Colon (tissue), 2 donors: ENCODE measurements around the gene CATSPER3.
"Not testable (repeated sequence)": the region's sequence is repeated elsewhere in the genome, so short reads cannot be mapped to it uniquely, and the experiment has no call there.

ENCODE experiments used
- FAIRE-seq: peaks from 2 replicates; lab custom pipeline; 2012; peaks lifted over from hg19 to GRCh38; lab: Jason Lieb, UNC
- donor health status: control.
- donor health status: control.

CATSPER3 gene

GRCh38 chr5:134975078-134975715 is 7.5 kb downstream of the CATSPER3 start:
- no peak for FAIRE-seq

GRCh38 chr5:134975843-134976242 is 8.1 kb downstream of the CATSPER3 start:
- FAIRE-seq: no peak

- FAIRE-seq: no peak
These were observed 9.1 kb downstream of the CATSPER3 start for GRCh38 chr5:134976841-134977240.

GRCh38 chr5:134979416-134979815 is 11.7 kb downstream of the CATSPER3 start:
- FAIRE-seq: no peak

- no peak for FAIRE-seq
These were observed 14.5 kb downstream of the CATSPER3 start for GRCh38 chr5:134982230-134982629.

- FAIRE-seq: no peak
These were observed 21.6 kb downstream of the CATSPER3 start for GRCh38 chr5:134989266-134989830.

- FAIRE-seq: not testable (repeated sequence)
These were observed 22.5 kb downstream of the CATSPER3 start for GRCh38 chr5:134990183-134990582.

- FAIRE-seq: no peak
These were observed 24.4 kb downstream of the CATSPER3 start for GRCh38 chr5:134992148-134992547.

GRCh38 chr5:134993161-134993560 is 25.5 kb downstream of the CATSPER3 start:
- no peak for FAIRE-seq

GRCh38 chr5:134994560-134995156 is 27.0 kb downstream of the CATSPER3 start:
- no peak for FAIRE-seq

GRCh38 chr5:134995850-134996402 is 28.2 kb downstream of the CATSPER3 start:
- no peak for FAIRE-seq

GRCh38 chr5:134997015-134997414 is 29.3 kb downstream of the CATSPER3 start:
- no peak for FAIRE-seq

- not testable (repeated sequence) for FAIRE-seq
These were observed 30.4 kb downstream of the CATSPER3 start for GRCh38 chr5:134998068-134998467.

GRCh38 chr5:135004376-135004775 is 36.7 kb downstream of the CATSPER3 start:
- no peak for FAIRE-seq

GRCh38 chr5:135005076-135005475 is 37.4 kb downstream of the CATSPER3 start:
- FAIRE-seq: no peak

- no peak for FAIRE-seq
These were observed 39.6 kb downstream of the CATSPER3 start for GRCh38 chr5:135007305-135007704.

- FAIRE-seq: no peak
These were observed 40.1 kb downstream of the CATSPER3 start for GRCh38 chr5:135007749-135008363.

GRCh38 chr5:135008556-135008955 is 40.8 kb downstream of the CATSPER3 start:
- FAIRE-seq: no peak

GRCh38 chr5:135008981-135009735 is 41.5 kb downstream of the CATSPER3 start:
- no peak for FAIRE-seq

- no peak for FAIRE-seq
These were observed 42.2 kb downstream of the CATSPER3 start for GRCh38 chr5:135009736-135010501.
